Adrenal gland (tissue), 12 donors: ENCODE results near the gene SMURF1. TPM values are rescaled to one million over a fixed set of nuclear protein-coding genes. Genes with fewer than 3 reads are reported as not detected.

Source experiments
- DNase-seq, 7 donors: peaks; one replicate each; pipeline ENCODE4 v3.0.0-alpha.2; 2019 to 2020
- H3K27ac ChIP-seq, 5 donors: fragments of 200-600 bp; sonication (generic) in 4 of 5; 1 replicate in 3 of 5; 2 replicates in 2 of 5; pipeline versions ENCODE4 v1.5.1 to v1.8.0; 2016 to 2020; ENCODE audit warnings: mild to moderate bottlenecking in 1 of 5
- H3K27me3 ChIP-seq: fragments of 200-600 bp; 2 replicates; pipeline ENCODE4 v1.8.0; 2021
- H3K36me3 ChIP-seq, 2 donors: fragments of 200-600 bp; replicated peaks in 1 of 2; 1 replicate in 1 of 2; 2 replicates in 1 of 2; pipeline versions ENCODE4 v1.5.1 to v1.8.0; 2018 to 2022
- H3K4me1 ChIP-seq, 2 donors: fragments of 200-600 bp; replicated peaks in 1 of 2; 1 replicate in 1 of 2; 2 replicates in 1 of 2; pipeline versions ENCODE4 v1.5.1 to v1.8.0; 2018 to 2021
- H3K4me3 ChIP-seq, 4 donors: fragments of 200-600 bp; sonication (generic) in 3 of 4; one replicate each; pipeline ENCODE4 v1.5.1; 2016 to 2018
- H3K9me3 ChIP-seq, 3 donors: fragments of 200-600 bp; sonication (generic) in 1 of 3; replicated peaks in 1 of 3; 1 replicate in 2 of 3; 2 replicates in 1 of 3; pipeline versions ENCODE4 v1.5.1 to v1.8.0; 2016 to 2021
- CTCF ChIP-seq, 6 experiments: fragments of 450-650 bp in 4 of 6; fragments of 200-600 bp in 2 of 6; sonication (generic) in 1 of 6; IDR thresholded peaks; 1 replicate in 5 of 6; 2 replicates in 1 of 6; pipeline versions ENCODE4 v1.5.1 to v1.8.0; 2016 to 2021; ENCODE audit warnings: antibody characterized with exemption in 6 of 6, mild to moderate bottlenecking in 2 of 6, moderate library complexity in 1 of 6
- POLR2A ChIP-seq, 2 donors: fragments of 450-650 bp; IDR thresholded peaks; one replicate each; pipeline ENCODE4 v1.6.1; 2017; ENCODE audit warnings: antibody characterized with exemption in 2 of 2, mild to moderate bottlenecking in 2 of 2, moderate library complexity in 1 of 2
- whole genome bisulfite sequencing, 4 donors: extraction: QIAGEN DNeasy Blood & Tissue Kit in 2 of 4; methylation state at CpG; one replicate each; pipeline versions ENCODE4 v1.1.5 to v1.1.7; 2013 to 2017; 5-methylcytosine and 5-hydroxymethylcytosine counted together
- intact Hi-C, 2 donors: fragments of 100-400 bp; cut with DNase I; formaldehyde crosslinking; loops; one replicate each; pipeline versions ENCODE4 v1.14.1 to v1.15.0; 2022 to 2023
- polyA plus RNA-seq, 3 donors: library from polyadenylated mRNA; stranded (reverse); fragments of 200-250 nt in 2 of 3; fragments of 350-450 nt in 1 of 3; fragmentation: Illumina TruSeq in 1 of 3; extraction: RNeasy Lipid Tissue Mini Kit (QIAGEN cat#74804) in 1 of 3; gene quantifications; one replicate each; pipeline ENCODE4 v1.2.3, GENCODE V29; 2013 to 2014
- total RNA-seq, 9 donors: library from RNA; depleted of rRNA in 4 of 9; stranded (reverse); fragments of >200 nt in 4 of 9; fragments of 120-200 nt in 1 of 9; fragmentation: NEBNext Ultra II Directional in 1 of 9; extraction: Animal tissue kit (Norgen Biotek cat#: 25700) in 1 of 9; gene quantifications; one replicate each; pipeline versions ENCODE4 v1.1.0 to v1.2.4, GENCODE V29; 2013 to 2023
- donor health status: healthy with polysubstance abuse.
- donor health status: Bipolar disorder and iron deficiency.
- donor health status: DM: yes; HTN: yes; CAD: no.
- donor health status: DM: no; HTN: no; CAD: no.
- donor health status: DM: no; HTN: no; CAD: no.
- donor health status: DM: yes; HTN: yes; CAD: no.

Gene SMURF1
- total and polyA plus RNA-seq, 12 donors = 8.9 to 40.3 (median 22.3) TPM

GRCh38 chr7:99141841-99142726 is 1.8 kb downstream of the SMURF1 start:
- intact Hi-C loops = loop anchor here (5.0 to 10.0 kb wide), 3 partner anchors 97 to 183 kb away; partner anchors contain the start of gene ARPC1A (in 1 of the 2)
- Histone ChIP-seq H3K4me1 (peaks cover 22 to 54% of the 10 kb centered on the region in 2 donors), H3K4me3 (peak overlapping the region in 2 of 4 donors; percentile 96 to 98), H3K36me3 (no peaks in the 10 kb centered on the region), H3K27me3 (no peaks in the 10 kb centered on the region), H3K27ac (peak overlapping the region; percentile 78 to 100 (median 96)), H3K9me3 (no peaks in the 10 kb centered on the region)
- 8 to 14% (median 12%) methylated on average over 21 to 27 of the region's 27 CpGs for WGBS, 4 donors
- DNase-seq = peak; percentile 68 to 82 (median 76)
- peak in 1 of 2 donors; percentile 68 for TF ChIP-seq POLR2A (IDR thresholded peaks at IDR 0.05)
- no peak for TF ChIP-seq CTCF (IDR thresholded peaks at IDR 0.05)

GRCh38 chr7:99141334-99141733 is 2.6 kb downstream of the SMURF1 start:
- H3K4me1 ChIP-seq = peaks cover 22 to 59% of the 10 kb centered on the region in 2 donors
- DNase-seq = no peak
- H3K9me3 ChIP-seq = no peaks in the 10 kb centered on the region
- WGBS, 4 donors = 12 to 25% (median 22%) methylated on average over 3 of the region's 3 CpGs
- peak overlapping the region; percentile 78 to 100 (median 96) for H3K27ac ChIP-seq
- no peaks in the 10 kb centered on the region for H3K27me3 ChIP-seq
- no peak for TF ChIP-seq POLR2A (IDR thresholded peaks at IDR 0.05)
- no peaks in the 10 kb centered on the region for H3K36me3 ChIP-seq
- intact Hi-C loops = loop anchor here (5.0 to 10.0 kb wide), 3 partner anchors 97 to 183 kb away; partner anchors contain the start of gene ARPC1A (in 1 of the 2)
- H3K4me3 ChIP-seq = peak overlapping the region in 1 of 4 donors; percentile 98

GRCh38 chr7:99140813-99141212 is 3.1 kb downstream of the SMURF1 start:
- H3K4me3 ChIP-seq = peak overlapping the region in 1 of 4 donors; percentile 98
- no peak for TF ChIP-seq POLR2A (IDR thresholded peaks at IDR 0.05)
- intact Hi-C loops = loop anchor here (5.0 to 10.0 kb wide), 3 partner anchors 96 to 184 kb away; partner anchors contain the start of gene ARPC1A (in 1 of the 2)
- peak overlapping the region in 3 of 5 donors; percentile 96 to 100 (median 98) for H3K27ac ChIP-seq
- no peak for DNase-seq
- H3K9me3 ChIP-seq = no peaks in the 10 kb centered on the region
- WGBS, 4 donors = 69 to 76% (median 73%) methylated on average over 6 of the region's 6 CpGs
- H3K36me3 ChIP-seq = no peaks in the 10 kb centered on the region
- H3K27me3 ChIP-seq = no peaks in the 10 kb centered on the region
- H3K4me1 ChIP-seq = peaks cover 22 to 59% of the 10 kb centered on the region in 2 donors

- TF ChIP-seq CTCF (IDR thresholded peaks at IDR 0.05) = no peak
- no peak for TF ChIP-seq POLR2A (IDR thresholded peaks at IDR 0.05)
- no peak for DNase-seq
- Histone ChIP-seq H3K36me3 (no peaks in the 10 kb centered on the region), H3K9me3 (no peaks in the 10 kb centered on the region), H3K4me1 (peaks cover 25 to 69% of the 10 kb centered on the region in 2 donors), H3K27me3 (no peaks in the 10 kb centered on the region), H3K27ac (peak overlapping the region in 1 of 5 donors; percentile 6), H3K4me3 (no peak overlapping the region)
- intact Hi-C loops = no loop called here
Observed at GRCh38 chr7:99139036-99139435, 4.9 kb downstream of the SMURF1 start.

- Histone ChIP-seq H3K27me3 (no peaks in the 10 kb centered on the region), H3K4me1 (peaks cover 25 to 74% of the 10 kb centered on the region in 2 donors), H3K36me3 (no peaks in the 10 kb centered on the region), H3K27ac (peak overlapping the region in 2 of 5 donors; percentile 17 to 32), H3K9me3 (no peaks in the 10 kb centered on the region), H3K4me3 (no peak overlapping the region)
- 43 to 55% (median 52%) methylated on average over 10 of the region's 10 CpGs for WGBS, 4 donors
- DNase-seq = peak in 2 of 7 donors; percentile 33 to 45
- intact Hi-C loops = no loop called here
- TF ChIP-seq CTCF (IDR thresholded peaks at IDR 0.05) (peak in 3 of 6 experiments; percentile 6 to 17 (median 16)), POLR2A (IDR thresholded peaks at IDR 0.05) (no peak)
Observed at GRCh38 chr7:99137411-99138180, 6.3 kb downstream of the SMURF1 start.
